Calu3 (cell line): ENCODE results near the gene PRRG4. TPM values are rescaled to one million over a fixed set of nuclear protein-coding genes. Genes with fewer than 3 reads are reported as not detected.

ENCODE experiments used
- BruUV-seq: library from RNA; stranded (reverse); fragments of 400-500 nt; replicated peaks from 2 replicates; lab custom pipeline; 2021; lab: Mats Ljungman, UMichigan
- CTCF ChIA-PET: fragments of 300-600 bp; sonication (Branson Sonifier 250); formaldehyde crosslinking; loops from one replicate; lab custom pipeline; 2022; ENCODE audit warnings: antibody characterized with exemption; lab: Charles Lee
- DNase-seq: peaks from one replicate; pipeline ENCODE4 v3.0.0; 2022
- H3K27ac Mint-ChIP-seq: one replicate; pipeline ENCODE4 v1.8.0; 2022; ENCODE audit warnings: mixed read lengths; ENCODE audit not compliant: unreplicated experiment
- H3K27me3 Mint-ChIP-seq: one replicate; pipeline ENCODE4 v1.8.0; 2022; ENCODE audit warnings: mixed read lengths; ENCODE audit not compliant: unreplicated experiment
- H3K36me3 Mint-ChIP-seq: one replicate; pipeline ENCODE4 v1.8.0; 2022; ENCODE audit warnings: mild to moderate bottlenecking, moderate library complexity, mixed read lengths; ENCODE audit not compliant: insufficient read depth, unreplicated experiment
- H3K4me1 Mint-ChIP-seq: one replicate; pipeline ENCODE4 v1.8.0; 2022; ENCODE audit warnings: mild to moderate bottlenecking, low read depth, mixed read lengths; ENCODE audit not compliant: unreplicated experiment
- H3K4me3 Mint-ChIP-seq: one replicate; pipeline ENCODE4 v1.8.0; 2022; ENCODE audit warnings: mild to moderate bottlenecking, low read depth, moderate library complexity, mixed read lengths; ENCODE audit not compliant: unreplicated experiment
- H3K9me3 Mint-ChIP-seq: one replicate; pipeline ENCODE4 v1.8.0; 2022; ENCODE audit warnings: low read depth, mixed read lengths; ENCODE audit not compliant: unreplicated experiment
- CTCF ChIP-seq: fragments of 200-600 bp; IDR thresholded peaks from one replicate; pipeline ENCODE4 v1.8.0; 2022; ENCODE audit warnings: antibody characterized with exemption; ENCODE audit not compliant: unreplicated experiment
- intact Hi-C: fragments of 100-400 bp; cut with micrococcal nuclease; formaldehyde crosslinking; loops from one replicate; pipeline ENCODE4 v1.10.0; 2022; ENCODE audit not compliant: unreplicated experiment
- total RNA-seq: library from RNA; stranded (reverse); gene quantifications from 2 replicates; pipeline ENCODE4 v1.2.3, GENCODE V29; 2022

Gene PRRG4
- total RNA-seq, 1 experiment from 2014 or later: 22.9 TPM

DNA sequence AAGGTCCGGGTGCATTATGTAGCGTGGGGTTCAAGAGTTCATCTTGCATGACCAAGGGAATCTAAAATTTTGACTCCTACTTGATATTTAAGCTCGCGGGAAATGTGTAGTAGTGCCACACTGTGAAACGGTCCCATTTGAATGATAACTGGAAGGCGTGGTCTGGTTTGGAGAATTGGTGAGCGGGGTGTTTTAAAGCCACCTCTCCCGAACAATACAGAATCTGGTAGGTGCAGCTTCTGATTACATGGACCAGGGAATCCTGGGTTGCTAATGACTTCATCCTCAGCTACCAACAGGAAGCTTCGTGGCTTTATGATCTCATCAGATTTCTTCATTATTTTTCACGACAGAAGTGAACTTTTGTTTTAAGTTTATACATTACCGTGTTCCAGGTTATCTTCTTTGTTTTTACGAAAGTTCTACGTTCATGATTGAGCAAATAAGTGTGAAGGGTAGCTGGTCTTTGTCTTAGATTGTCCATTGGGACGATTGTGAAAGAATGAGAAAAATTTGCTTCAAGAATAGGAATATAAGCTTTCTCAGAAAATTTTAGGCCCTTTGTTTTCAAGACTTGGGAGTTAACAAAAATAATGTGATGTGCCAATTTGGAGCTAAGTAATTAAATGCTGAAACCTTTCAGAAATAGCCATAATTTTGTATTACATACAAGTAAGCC lies 64.6 kb downstream of the PRRG4 start:
- CTCF ChIA-PET: interaction anchor here (0.6 to 1.0 kb wide), 3 partner anchors 102 to 1788 kb away, joined by 3 to 4 read pairs (median 3); no protein-coding TSS in a partner anchor
- Mint-ChIP-seq H3K4me3 (peak overlapping the region; percentile 95), H3K27ac (peak overlapping the region; percentile 91), H3K27me3 (no peaks in the 10 kb centered on the region), H3K9me3 (no peaks in the 10 kb centered on the region), H3K4me1 (peaks cover 16% of the 10 kb centered on the region), H3K36me3 (peaks cover 28% of the 10 kb centered on the region)
- TF ChIP-seq CTCF: no peak
- intact Hi-C loops: loop anchor here (5.0 to 10.0 kb wide), 2 partner anchors 72 to 171 kb away; no protein-coding TSS in a partner anchor
- BruUV-seq: TSS peak; percentile 38
- DNase-seq: peak; percentile 54

DNA sequence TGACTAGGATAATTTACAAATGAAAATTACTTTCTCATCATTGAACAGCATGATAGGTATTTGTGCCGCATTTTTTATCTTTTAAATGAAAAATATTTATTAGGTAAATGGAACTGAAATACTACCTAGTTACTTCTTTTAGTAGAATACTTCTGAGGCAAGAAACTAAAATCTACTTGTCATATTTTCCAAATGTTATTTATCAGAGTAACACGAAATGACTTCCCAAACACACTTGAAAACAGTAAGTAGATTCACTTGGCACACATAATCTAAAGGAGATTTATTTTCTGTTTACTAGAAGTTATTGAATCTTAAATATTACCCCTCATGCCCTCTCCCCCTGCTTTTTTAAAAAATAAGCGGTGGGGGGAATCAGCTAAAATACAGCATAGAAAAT lies 65.2 kb downstream of the PRRG4 start:
- H3K27me3 Mint-ChIP-seq: no peaks in the 10 kb centered on the region
- no TSS peak for BruUV-seq
- H3K4me1 Mint-ChIP-seq: peaks cover 23% of the 10 kb centered on the region
- no peaks in the 10 kb centered on the region for H3K9me3 Mint-ChIP-seq
- no peak for DNase-seq
- no peak overlapping the region for H3K27ac Mint-ChIP-seq
- peaks cover 28% of the 10 kb centered on the region for H3K36me3 Mint-ChIP-seq
- peak overlapping the region; percentile 95 for H3K4me3 Mint-ChIP-seq
- intact Hi-C loops: loop anchor here (5.0 to 10.0 kb wide), 2 partner anchors 73 to 170 kb away; no protein-coding TSS in a partner anchor
- TF ChIP-seq CTCF: no peak
- CTCF ChIA-PET: interaction anchor here (0.7 to 1.0 kb wide), 2 partner anchors 103 to 1788 kb away, joined by 3 read pairs; no protein-coding TSS in a partner anchor

DNA sequence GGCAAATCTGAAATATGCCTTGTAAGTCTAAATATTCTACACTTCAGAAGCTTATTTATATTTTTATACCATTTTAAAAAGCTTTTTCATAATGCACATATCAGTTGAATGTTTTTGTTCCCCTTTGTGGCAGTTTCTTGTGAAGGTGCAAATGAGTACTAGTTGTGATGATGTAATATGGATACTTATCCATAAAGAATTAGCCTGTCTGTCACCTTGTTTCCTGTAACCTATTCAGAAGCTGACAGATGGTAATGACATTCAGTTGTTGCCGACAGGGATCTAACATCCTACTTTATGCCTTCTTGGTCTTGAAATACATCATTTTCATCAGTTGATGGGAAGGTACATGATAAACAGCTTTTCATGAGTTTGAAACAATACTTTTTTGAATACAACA lies 65.7 kb downstream of the PRRG4 start:
- Mint-ChIP-seq H3K27ac (no peak overlapping the region), H3K36me3 (peaks cover 28% of the 10 kb centered on the region), H3K4me3 (peak overlapping the region; percentile 28), H3K4me1 (peaks cover 26% of the 10 kb centered on the region), H3K9me3 (no peaks in the 10 kb centered on the region), H3K27me3 (no peaks in the 10 kb centered on the region)
- no peak for TF ChIP-seq CTCF
- DNase-seq: no peak
- CTCF ChIA-PET: interaction anchor here (0.6 kb wide), 1 partner anchor 22 kb away, joined by 6 read pairs; no protein-coding TSS in a partner anchor
- no TSS peak for BruUV-seq
- intact Hi-C loops: loop anchor here (10.0 kb wide), 1 partner anchor 169 kb away; no protein-coding TSS in a partner anchor

- Mint-ChIP-seq H3K4me3 (no peak overlapping the region), H3K27me3 (no peaks in the 10 kb centered on the region), H3K36me3 (peaks cover 22% of the 10 kb centered on the region), H3K9me3 (no peaks in the 10 kb centered on the region), H3K4me1 (peaks cover 26% of the 10 kb centered on the region), H3K27ac (no peak overlapping the region)
- DNase-seq: no peak
- BruUV-seq: no TSS peak
- TF ChIP-seq CTCF: no peak
- intact Hi-C loops: loop anchor here (10.0 kb wide), 1 partner anchor 168 kb away; no protein-coding TSS in a partner anchor
- CTCF ChIA-PET: no interaction called here
Observed at GRCh38 chr11:32897103-32897502, 67.4 kb downstream of the PRRG4 start.
